Esophagus squamous epithelium (tissue), 5 donors: Measurements from ENCODE around the gene MTCH2. TPM values are rescaled to one million over a fixed set of nuclear protein-coding genes. Genes with fewer than 3 reads are reported as not detected.

ENCODE experiments used
- DNase-seq: peaks from one replicate; lab custom pipeline; 2025; lab: John Stamatoyannopoulos, UW
- H3K27ac ChIP-seq, 4 donors: fragments of 200-600 bp; sonication (generic); one replicate each; pipeline ENCODE4 v1.5.1; 2016 to 2019; ENCODE audit warnings: mild to moderate bottlenecking in 1 of 4
- H3K27me3 ChIP-seq, 4 donors: fragments of 200-600 bp; sonication (generic); 1 replicate in 3 of 4; 2 replicates in 1 of 4; pipeline versions ENCODE4 v1.5.1 to v1.6.0; 2017 to 2021; ENCODE audit warnings: antibody characterized with exemption in 1 of 4
- H3K36me3 ChIP-seq, 3 donors: fragments of 200-600 bp; sonication (generic); one replicate each; pipeline ENCODE4 v1.5.1; 2016 to 2019
- H3K4me1 ChIP-seq, 3 donors: fragments of 200-600 bp; sonication (generic); one replicate each; pipeline ENCODE4 v1.5.1; 2017 to 2019
- H3K4me3 ChIP-seq, 4 donors: fragments of 200-600 bp; sonication (generic); 1 replicate in 3 of 4; 2 replicates in 1 of 4; pipeline ENCODE4 v1.5.1; 2016 to 2019; ENCODE audit warnings: mild to moderate bottlenecking in 2 of 4, moderate library complexity in 1 of 4
- H3K9me3 ChIP-seq, 3 donors: fragments of 200-600 bp; sonication (generic); one replicate each; pipeline ENCODE4 v1.5.1; 2016 to 2019
- POLR2A ChIP-seq, 4 donors: fragments of 450-650 bp; IDR thresholded peaks; one replicate each; pipeline ENCODE4 v1.6.1; 2017; ENCODE audit warnings: antibody characterized with exemption in 4 of 4, mild to moderate bottlenecking in 4 of 4, moderate library complexity in 3 of 4
- WGBS, 2 donors: methylation state at CpG; one replicate each; pipeline ENCODE4 v1.1.5; 2018; 5-methylcytosine and 5-hydroxymethylcytosine counted together
- intact Hi-C: fragments of 100-400 bp; cut with DNase I; formaldehyde crosslinking; loops from one replicate; pipeline ENCODE4 v1.15.0; 2022
- total RNA-seq, 4 donors: library from RNA; depleted of rRNA; stranded (reverse); fragments of >200 nt; gene quantifications; one replicate each; pipeline ENCODE4 v1.1.0, GENCODE V29; 2016
- TF ChIP-seq, protein P1 (sequence below), 6 experiments: fragments of 450-650 bp in 4 of 6; fragments of 200-600 bp in 2 of 6; sonication (generic) in 2 of 6; IDR thresholded peaks; one replicate each; pipeline ENCODE4 v1.5.1; 2016 to 2019; ENCODE audit warnings: antibody characterized with exemption in 6 of 6, mild to moderate bottlenecking in 4 of 6, moderate library complexity in 4 of 6
- donor health status: DM: yes; HTN: yes; CAD: no.

MTCH2 gene
- total RNA-seq, 4 donors from 2014 or later = 44.5 to 67.2 (median 53.9) TPM

DNA sequence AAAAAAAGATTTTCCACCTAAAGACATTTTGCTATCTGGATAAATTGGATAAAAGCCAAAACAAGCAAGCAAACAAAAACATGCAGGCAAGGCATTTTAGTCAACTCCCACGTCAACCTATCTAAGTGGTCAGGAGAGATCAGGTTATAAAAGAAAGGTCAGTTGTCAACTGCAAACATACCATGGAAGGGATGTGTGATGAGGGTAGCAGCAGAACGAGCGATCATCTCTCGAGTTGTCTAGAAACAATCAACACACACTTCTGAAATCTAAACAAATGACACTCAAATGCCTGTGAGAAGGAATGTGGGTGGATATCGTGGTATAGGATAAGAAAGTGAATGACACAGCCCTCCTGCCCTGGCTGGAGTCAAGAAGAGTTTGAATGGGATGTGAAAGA is 10.9 kb downstream of the MTCH2 start:
- 79% methylated on average over 5 of the region's 5 CpGs for WGBS, 2 donors
- Histone ChIP-seq H3K4me3 (no peak overlapping the region), H3K9me3 (no peaks in the 10 kb centered on the region), H3K27me3 (no peaks in the 10 kb centered on the region), H3K27ac (no peak overlapping the region), H3K36me3 (peaks cover 6 to 100% (median 39%) of the 10 kb centered on the region in 3 donors), H3K4me1 (no peaks in the 10 kb centered on the region)
- DNase-seq = no peak
- intact Hi-C loops = no loop called here
- TF ChIP-seq, protein P1, sequence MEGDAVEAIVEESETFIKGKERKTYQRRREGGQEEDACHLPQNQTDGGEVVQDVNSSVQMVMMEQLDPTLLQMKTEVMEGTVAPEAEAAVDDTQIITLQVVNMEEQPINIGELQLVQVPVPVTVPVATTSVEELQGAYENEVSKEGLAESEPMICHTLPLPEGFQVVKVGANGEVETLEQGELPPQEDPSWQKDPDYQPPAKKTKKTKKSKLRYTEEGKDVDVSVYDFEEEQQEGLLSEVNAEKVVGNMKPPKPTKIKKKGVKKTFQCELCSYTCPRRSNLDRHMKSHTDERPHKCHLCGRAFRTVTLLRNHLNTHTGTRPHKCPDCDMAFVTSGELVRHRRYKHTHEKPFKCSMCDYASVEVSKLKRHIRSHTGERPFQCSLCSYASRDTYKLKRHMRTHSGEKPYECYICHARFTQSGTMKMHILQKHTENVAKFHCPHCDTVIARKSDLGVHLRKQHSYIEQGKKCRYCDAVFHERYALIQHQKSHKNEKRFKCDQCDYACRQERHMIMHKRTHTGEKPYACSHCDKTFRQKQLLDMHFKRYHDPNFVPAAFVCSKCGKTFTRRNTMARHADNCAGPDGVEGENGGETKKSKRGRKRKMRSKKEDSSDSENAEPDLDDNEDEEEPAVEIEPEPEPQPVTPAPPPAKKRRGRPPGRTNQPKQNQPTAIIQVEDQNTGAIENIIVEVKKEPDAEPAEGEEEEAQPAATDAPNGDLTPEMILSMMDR (IDR thresholded peaks at IDR 0.05) = no peak
- TF ChIP-seq POLR2A (IDR thresholded peaks at IDR 0.05) = no peak

DNA sequence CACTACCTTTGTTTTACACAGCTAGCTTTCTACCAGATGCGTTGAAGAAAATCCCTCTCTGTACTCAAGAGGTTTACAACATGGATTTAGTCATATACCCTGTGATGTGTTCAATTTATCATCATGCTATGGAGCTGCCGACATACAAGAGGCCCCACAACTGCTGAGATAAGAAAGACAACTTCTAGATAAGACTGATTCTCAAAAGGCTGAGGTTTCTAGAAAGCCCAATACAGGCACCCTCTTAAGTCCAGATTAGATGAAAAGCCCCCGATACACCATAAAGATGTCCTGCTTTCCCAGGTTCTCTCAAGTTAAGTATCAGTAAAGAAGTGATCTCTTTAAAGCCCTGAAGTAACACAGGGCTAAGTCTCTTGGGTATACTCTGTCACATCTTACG is 14.3 kb downstream of the MTCH2 start:
- Histone ChIP-seq H3K27ac (no peak overlapping the region), H3K4me1 (no peaks in the 10 kb centered on the region), H3K27me3 (no peaks in the 10 kb centered on the region), H3K9me3 (no peaks in the 10 kb centered on the region), H3K36me3 (peaks cover 0 to 100% (median 25%) of the 10 kb centered on the region in 3 donors), H3K4me3 (no peak overlapping the region)
- intact Hi-C loops = no loop called here
- 89 to 94% methylated on average over 4 of the region's 4 CpGs for WGBS, 2 donors
- no peak for DNase-seq
- TF ChIP-seq, protein P1 (IDR thresholded peaks at IDR 0.05) = no peak
- no peak for TF ChIP-seq POLR2A (IDR thresholded peaks at IDR 0.05)

DNA sequence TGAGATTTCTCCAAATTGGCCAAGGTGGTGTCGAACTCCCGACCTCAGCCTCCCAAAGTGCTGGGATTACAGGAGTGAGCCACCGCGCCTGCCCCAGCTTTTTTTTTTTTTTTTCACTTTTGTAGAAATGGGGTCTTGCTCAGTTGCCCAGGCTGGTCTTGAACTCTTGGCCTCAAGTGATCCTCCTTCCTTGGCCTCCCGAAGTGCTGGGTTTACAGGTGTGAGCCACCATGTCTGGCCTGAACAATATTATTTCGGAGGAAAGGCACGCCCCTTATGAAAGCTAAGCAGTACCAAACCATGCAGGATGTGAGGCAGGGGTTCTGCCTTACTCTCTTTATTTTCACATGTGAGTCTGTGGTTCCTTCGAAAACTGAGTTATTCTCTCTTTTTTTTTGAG is 16.1 kb downstream of the MTCH2 start:
- no peak for DNase-seq
- TF ChIP-seq, protein P1 (IDR thresholded peaks at IDR 0.05) = no peak
- no peak for TF ChIP-seq POLR2A (IDR thresholded peaks at IDR 0.05)
- peaks cover 9 to 100% (median 33%) of the 10 kb centered on the region in 3 donors for H3K36me3 ChIP-seq
- no peak overlapping the region for H3K4me3 ChIP-seq
- WGBS, 2 donors = 91 to 100% methylated on average over 5 to 8 of the region's 8 CpGs
- no peak overlapping the region for H3K27ac ChIP-seq
- intact Hi-C loops = no loop called here
- no peaks in the 10 kb centered on the region for H3K9me3 ChIP-seq
- no peaks in the 10 kb centered on the region for H3K27me3 ChIP-seq
- no peaks in the 10 kb centered on the region for H3K4me1 ChIP-seq

DNA sequence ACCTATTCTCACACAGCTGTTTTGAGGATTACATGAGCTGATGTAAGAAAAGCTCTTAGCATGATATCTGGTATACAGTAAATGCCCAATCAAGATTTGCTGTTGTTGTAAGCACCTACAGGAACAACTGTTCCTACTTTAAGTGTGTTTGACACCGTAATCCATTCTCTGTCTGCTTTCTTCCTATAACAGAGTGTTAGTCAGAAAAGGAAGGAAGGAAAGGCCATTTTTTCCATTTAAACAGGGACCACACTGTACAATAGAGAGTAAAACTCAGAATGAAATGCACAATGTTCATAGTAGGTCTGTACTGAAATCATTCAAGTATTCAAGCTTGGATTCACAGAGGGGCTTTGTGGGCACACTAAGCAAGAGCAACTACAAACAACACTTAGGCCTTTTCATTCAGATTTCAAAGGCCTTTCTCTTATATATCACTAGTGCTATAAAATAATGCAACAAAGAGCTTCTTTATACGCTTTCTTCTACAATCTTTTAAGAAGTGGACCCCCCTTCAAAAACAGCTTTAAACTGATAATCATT is 21.5 kb downstream of the MTCH2 start:
- Histone ChIP-seq H3K36me3 (peaks cover 7 to 100% (median 9%) of the 10 kb centered on the region in 3 donors), H3K9me3 (no peaks in the 10 kb centered on the region), H3K27ac (no peak overlapping the region), H3K4me1 (peaks cover 0 to 8% (median 0%) of the 10 kb centered on the region in 3 donors), H3K4me3 (no peak overlapping the region), H3K27me3 (no peaks in the 10 kb centered on the region)
- intact Hi-C loops = no loop called here
- 79 to 97% methylated on average over 2 of the region's 2 CpGs for WGBS, 2 donors
- TF ChIP-seq POLR2A (IDR thresholded peaks at IDR 0.05) = no peak
- TF ChIP-seq, protein P1 (IDR thresholded peaks at IDR 0.05) = no peak
- no peak for DNase-seq

DNA sequence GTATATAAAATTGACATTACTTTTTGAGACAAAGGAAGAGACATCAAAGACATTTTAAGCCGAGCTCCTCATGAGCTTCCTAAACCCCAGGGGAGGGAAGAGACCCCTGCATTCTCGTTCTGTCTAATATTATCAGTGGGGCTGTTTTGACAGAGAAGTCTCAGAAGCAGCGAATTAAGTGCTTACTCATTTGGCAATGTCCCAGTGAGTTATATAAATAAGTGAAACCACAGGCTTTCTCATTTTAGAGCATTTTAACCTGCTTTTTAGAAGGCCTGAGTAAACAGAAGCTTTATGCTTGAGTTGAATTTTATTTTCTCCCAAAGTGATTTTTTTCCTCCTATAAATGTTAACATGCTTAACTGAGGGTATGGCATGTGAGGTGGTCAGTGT is 24.9 kb downstream of the MTCH2 start:
- H3K36me3 ChIP-seq = peaks cover 7 to 67% (median 9%) of the 10 kb centered on the region in 3 donors
- intact Hi-C loops = no loop called here
- TF ChIP-seq, protein P1 (IDR thresholded peaks at IDR 0.05) = no peak
- TF ChIP-seq POLR2A (IDR thresholded peaks at IDR 0.05) = no peak
- no peak overlapping the region for H3K27ac ChIP-seq
- H3K4me3 ChIP-seq = no peak overlapping the region
- WGBS, 2 donors = 26 to 33% methylated on average over 3 of the region's 3 CpGs
- no peaks in the 10 kb centered on the region for H3K27me3 ChIP-seq
- no peaks in the 10 kb centered on the region for H3K9me3 ChIP-seq
- H3K4me1 ChIP-seq = peaks cover 0 to 8% (median 0%) of the 10 kb centered on the region in 3 donors
- DNase-seq = no peak
